NCI-H1436 (cell line): ENCODE data around the gene RAD51B.

ENCODE experiments used
- DNase-seq: peaks from one replicate; lab custom pipeline; 2025; lab: John Stamatoyannopoulos, UW

Gene RAD51B

DNA sequence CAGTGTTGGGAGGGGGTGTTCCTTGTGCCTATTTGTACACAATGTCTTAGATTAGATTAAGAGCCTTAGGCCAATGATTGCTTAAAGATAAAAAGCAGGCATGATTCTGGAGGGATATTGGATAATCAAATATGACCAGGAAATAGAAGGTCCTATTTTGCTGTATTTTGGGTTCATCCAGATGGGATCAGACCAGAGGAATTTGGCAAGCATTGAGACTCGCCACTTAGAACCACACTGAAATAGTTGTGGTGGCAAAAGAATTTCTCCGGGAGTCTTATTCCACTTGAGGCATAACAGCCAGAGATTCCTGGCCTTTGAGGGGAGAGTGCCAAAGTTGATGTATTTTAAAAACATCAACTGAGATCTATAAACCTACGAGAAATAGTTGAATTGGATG is 327.2 kb downstream of the RAD51B start:
- DNase-seq, result no peak

- DNase-seq, result no peak
Observed at GRCh38 chr14:68147303-68147702, 327.7 kb downstream of the RAD51B start.

DNA sequence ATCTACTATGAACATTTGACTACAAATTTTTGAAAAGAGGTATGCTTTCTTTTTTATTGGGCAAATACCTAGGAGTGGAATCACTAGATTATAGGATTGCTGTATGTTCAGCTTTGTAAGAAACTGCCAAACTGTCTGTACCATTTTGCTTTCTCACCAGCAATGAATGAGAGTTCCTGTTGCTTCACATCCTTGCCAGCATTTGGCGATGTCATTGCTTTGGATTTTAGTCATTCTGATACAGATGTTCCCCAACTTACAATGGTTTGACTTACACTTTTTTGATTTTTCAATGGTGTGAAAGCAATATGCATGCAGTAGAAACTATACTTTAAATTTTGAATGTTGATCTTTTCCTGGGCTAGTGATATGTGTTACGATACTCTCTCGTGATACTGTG is 328.7 kb downstream of the RAD51B start:
- no peak for DNase-seq

DNA sequence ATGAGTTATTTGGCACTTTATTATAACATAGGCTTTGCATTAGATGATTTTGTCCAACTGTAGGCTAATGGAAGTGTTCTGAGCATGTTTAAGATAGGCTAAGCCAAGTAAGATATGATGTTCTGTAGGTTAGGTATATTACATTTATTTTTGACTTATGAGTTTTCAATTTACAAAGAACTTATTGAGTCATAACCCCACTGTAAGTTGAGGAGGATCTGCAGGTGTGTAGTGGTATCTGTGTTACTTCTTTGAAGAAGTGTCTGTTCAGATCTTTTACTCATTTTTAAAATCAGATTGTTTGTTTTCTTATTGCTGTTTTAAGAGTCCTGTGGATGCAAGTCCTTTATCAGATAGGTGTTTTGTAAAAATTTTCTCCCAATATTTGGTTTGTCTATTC is 329.2 kb downstream of the RAD51B start:
- DNase-seq, result no peak

GRCh38 chr14:68153275-68153674 is 333.7 kb downstream of the RAD51B start:
- no peak for DNase-seq

- DNase-seq, result no peak
Observed at GRCh38 chr14:68154275-68154674, 334.7 kb downstream of the RAD51B start.

DNA sequence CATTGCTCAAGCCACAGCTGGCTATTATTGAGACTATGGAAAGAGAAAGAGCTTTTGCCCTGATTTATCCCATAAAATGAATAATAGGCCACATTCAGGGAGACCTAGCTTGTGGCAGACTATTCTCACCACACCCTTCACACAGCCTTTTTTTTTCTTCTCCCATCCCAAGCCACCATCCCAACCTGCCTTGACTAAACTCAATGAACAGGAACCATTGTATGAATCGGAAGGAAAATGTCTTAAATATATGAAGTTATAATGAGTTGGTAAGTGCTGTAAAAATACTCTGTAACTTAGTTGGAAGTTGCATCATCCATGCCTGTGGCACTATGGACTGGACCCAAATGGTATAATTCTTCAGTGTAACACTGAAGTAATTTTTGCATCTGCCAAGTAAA is 338.4 kb downstream of the RAD51B start:
- no peak for DNase-seq

DNA sequence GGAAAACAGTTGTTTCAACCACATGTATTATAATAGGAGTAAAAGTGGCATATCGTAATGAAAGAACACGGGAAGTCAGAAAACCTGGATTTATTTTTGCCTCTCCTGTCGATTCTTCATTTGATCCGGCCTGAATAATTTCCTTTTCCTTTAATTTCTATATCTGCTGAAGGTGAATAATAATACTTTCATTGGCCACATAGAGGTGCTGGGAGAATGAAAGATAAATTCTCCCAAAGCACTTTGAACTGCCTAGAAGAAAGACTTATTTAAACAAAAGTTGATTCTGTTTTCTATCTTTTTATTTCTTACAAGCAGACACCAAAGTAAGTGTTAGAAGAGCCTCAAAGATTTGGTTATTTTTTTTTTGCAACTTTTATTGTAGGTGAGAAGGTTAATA is 339.1 kb downstream of the RAD51B start:
- DNase-seq, result no peak

- no peak for DNase-seq
Observed at GRCh38 chr14:68159701-68160633, 340.4 kb downstream of the RAD51B start.

GRCh38 chr14:68160779-68161546 is 341.4 kb downstream of the RAD51B start:
- no peak for DNase-seq

DNA sequence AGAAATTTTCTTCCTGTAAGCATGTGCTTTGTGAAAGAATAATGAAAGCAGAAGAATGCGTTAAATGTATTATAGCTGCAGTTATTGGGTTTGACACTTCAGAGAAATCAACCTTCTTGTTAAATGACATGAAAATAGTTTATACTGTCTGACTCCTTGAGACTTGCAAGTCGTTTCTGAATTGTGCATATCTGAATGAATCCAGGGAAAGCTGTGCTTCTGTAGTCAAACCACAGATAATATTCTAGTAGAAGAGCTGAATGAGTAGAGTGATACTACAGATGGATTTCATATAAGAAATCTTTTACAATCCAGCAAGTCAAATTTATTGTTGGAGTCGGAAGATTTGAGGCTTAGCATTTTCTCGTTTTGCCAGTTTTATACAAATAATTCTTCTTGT is 343.3 kb downstream of the RAD51B start:
- no peak for DNase-seq

DNA sequence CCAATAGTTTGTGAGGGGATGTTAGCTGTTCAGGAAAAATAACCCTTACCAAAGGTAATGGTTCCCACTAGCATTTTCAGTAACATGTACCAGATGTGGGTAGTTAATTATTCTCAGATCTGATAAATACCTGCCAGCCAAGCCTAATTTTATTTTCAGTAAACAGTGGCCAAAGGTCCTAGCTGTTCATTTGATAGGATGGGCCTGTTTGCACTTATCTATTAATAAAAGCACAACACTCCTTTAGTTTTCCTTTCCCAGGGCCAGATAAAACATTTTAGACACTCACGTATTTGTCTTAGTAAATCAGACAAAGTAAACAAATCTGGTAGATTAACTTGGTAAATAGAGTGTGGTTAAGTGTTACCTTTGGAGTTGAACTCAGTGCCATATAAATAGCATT is 345.1 kb downstream of the RAD51B start:
- DNase-seq, result no peak

GRCh38 chr14:68165274-68165843 is 345.8 kb downstream of the RAD51B start:
- DNase-seq, result no peak

DNA sequence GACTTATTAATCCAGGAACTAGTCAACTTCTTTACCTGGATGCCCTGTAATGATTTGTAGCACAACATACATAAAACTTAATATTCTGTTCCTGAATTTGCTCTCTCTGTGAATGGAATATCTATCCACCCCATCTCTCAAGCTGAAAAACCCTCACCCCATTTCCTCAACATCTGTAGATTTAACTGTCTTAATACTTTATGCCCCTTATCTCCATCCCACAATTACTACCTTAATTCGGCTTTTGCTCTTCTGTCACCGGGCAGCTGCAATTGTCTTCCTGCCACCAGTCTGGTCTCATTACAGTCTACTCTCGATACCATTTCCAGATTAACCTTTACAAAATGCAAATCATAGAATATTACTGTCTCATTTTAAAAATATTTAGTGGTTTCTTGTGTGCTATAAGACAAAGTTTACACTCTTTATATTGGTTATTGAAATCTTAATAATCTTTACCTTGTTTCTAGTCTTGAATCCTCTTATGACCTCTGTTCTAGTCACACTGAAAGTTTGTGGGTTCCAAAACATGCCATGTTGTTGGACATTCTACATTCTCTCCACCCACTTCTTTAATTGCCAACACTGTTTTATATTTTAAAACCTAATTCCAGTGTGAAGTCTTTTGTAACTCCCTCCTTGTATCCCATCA is 347.3 kb downstream of the RAD51B start:
- no peak for DNase-seq

DNA sequence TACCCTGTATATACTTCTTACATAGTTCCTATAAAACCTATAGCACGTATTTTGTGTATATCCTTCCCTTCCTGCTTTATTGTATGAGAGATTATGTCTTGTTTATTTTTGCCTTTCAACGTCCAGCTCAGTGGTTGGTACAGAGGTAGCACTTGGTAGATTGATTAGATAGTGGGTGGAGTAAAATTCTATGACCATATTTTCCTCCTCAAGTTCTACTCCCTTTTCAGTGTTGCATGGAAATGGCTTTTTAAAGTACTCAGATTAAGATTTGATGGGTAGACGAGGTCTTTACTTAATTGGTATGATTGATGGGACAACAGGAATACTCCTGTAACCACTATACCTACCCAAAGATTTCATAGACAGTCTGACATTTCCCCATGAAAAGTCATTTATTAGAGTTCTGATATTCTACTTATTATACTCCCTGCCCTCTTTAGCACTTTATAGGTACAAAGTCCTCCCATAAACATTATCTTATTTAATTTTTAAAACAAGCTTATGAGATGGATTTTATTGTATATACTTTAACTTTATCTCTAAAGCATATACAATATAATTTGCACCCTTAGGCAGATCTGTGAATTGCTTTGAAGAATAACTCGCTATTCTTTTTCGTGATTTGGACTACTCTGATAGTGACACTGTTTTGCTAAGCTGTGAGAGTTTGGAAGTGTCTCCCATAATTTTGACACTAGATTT is 348.0 kb downstream of the RAD51B start:
- no peak for DNase-seq

- DNase-seq, result no peak
Observed at GRCh38 chr14:68168460-68169109, 349.0 kb downstream of the RAD51B start.

DNA sequence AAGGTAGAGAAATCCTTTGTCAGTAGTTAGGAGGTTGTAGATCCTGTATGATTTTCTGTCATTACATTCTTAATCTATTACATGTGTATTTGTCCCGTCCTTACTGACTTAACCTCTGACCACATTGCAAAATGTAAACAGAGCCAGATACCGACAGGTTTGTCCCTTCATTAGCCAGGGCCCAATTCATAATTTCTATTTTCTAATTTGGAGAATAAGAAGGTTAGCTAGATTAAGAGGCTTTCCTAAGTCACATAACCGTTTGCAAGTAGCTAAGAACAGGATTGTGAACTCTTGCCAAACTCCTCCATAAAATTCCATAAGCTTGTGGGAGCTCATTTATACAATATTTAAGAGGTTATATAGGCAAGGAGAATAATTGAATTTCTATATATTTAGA is 352.6 kb downstream of the RAD51B start:
- DNase-seq, result no peak

- no peak for DNase-seq
Observed at GRCh38 chr14:68172627-68173026, 353.0 kb downstream of the RAD51B start.

- no peak for DNase-seq
Observed at GRCh38 chr14:68173227-68173972, 353.8 kb downstream of the RAD51B start.

DNA sequence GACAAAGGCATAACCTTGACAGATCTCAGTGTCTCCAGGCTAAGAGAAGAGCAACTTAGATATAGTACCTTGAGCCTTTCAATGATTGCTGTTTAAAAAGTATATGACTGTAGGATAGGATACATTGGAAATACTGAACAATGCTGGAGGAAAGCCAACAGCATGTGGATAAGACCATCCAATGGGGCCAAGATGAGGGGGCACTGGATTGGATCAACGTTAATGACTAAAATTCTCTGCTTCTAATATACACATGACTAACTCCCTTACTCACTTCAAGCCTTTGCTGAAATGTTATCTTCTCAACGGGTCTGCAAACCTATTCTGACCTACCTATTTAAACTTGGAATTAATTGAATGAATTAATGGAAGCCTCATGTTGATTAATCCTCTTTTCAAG is 354.9 kb downstream of the RAD51B start:
- DNase-seq, result no peak
